Measurements from ENCODE around the gene DHRS4L2. TPM values are rescaled to one million over a fixed set of nuclear protein-coding genes. Genes with fewer than 3 reads are reported as not detected.

Gene DHRS4L2
- total and polyA plus RNA-seq, 10 of the 15 experiments (the other 5 are each of a cell fraction or from before 2014, with no cell fraction given) = 2.8 to 49.3 (median 21.8) TPM

GRCh38 chr14:23953464-23954278 lies 35.1 kb upstream of the DHRS4L2 start, which contains the start of gene DHRS4 (continued):
- 0 out of 2 replicates have a peak, but pooled peaks have one; percentile 20 for TF ChIP-seq ZNF687 (IDR thresholded peaks at IDR 0.05)
- no peak for TF ChIP-seq ESRRA (IDR thresholded peaks at IDR 0.05; ENCODE audit: low read length)
- TF ChIP-seq IKZF2 (IDR thresholded peaks at IDR 0.05) = peak; percentile 84 to 85
- no peak for TF ChIP-seq JUND (IDR thresholded peaks at IDR 0.05; ENCODE audit: low read depth, low read length)
- no peak for TF ChIP-seq DPF2 (IDR thresholded peaks at IDR 0.05)
- TF ChIP-seq POLR2A (IDR thresholded peaks at IDR 0.05; ENCODE audit: low read depth, low read length) = peak; percentile 71
- TF ChIP-seq HDGF (IDR thresholded peaks at IDR 0.05) = peak; percentile 88
- no peak for TF ChIP-seq PKNOX1 (IDR thresholded peaks at IDR 0.05)
- TF ChIP-seq ZNF622 (IDR thresholded peaks at IDR 0.05) = no peak
- TF ChIP-seq EED (IDR thresholded peaks at IDR 0.05; ENCODE audit: low read depth) = peak; percentile 92
- peak; percentile 77 for TF ChIP-seq IKZF1 (conservative IDR thresholded peaks at IDR 0.05)
